SKM-1 (cell line): ENCODE measurements around the gene KLHL8.

Source experiments
- DNase-seq: peaks from one replicate; lab custom pipeline; 2025; ENCODE audit not compliant: unreplicated experiment; lab: John Stamatoyannopoulos, UW

Gene KLHL8

DNA sequence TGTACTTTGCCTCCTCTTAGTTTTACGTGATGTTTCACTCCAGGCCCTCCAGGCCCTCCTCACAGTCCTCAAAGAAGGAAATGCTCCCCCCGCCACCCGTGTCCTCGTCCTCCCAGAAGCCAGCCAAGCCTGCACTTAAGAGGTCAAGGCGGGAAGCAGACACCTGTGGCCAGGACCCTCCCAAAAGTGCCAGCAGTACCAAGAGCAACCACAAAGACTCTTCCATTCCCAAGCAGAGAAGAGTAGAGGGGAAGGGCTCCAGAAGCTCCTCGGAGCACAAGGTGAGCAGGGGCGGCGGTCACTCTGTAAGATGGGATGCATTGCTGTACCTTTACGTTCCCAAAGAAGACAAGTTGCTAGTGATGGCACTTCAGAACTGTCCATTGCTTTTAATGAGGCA is 94.4 kb downstream of the KLHL8 start:
- no peak for DNase-seq

DNA sequence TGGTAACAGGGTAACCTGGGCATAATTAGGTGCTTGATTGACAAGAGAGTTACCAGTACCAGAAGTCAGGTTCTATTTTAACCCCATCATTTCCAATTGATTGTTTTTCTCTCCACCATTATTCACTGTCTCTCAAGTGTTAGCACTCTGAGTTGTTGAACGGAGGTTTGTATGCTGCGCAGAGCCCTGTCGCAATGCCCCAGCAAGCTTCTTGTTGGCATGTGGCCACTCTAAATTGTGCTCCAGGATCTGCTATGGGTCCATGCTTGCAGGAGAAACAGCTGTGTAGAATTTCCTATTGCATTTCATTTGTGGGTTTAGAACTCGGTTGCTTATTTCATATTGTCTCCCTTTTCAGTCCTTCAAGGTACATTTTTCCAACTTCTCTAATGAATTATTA is 98.2 kb downstream of the KLHL8 start:
- no peak for DNase-seq

DNA sequence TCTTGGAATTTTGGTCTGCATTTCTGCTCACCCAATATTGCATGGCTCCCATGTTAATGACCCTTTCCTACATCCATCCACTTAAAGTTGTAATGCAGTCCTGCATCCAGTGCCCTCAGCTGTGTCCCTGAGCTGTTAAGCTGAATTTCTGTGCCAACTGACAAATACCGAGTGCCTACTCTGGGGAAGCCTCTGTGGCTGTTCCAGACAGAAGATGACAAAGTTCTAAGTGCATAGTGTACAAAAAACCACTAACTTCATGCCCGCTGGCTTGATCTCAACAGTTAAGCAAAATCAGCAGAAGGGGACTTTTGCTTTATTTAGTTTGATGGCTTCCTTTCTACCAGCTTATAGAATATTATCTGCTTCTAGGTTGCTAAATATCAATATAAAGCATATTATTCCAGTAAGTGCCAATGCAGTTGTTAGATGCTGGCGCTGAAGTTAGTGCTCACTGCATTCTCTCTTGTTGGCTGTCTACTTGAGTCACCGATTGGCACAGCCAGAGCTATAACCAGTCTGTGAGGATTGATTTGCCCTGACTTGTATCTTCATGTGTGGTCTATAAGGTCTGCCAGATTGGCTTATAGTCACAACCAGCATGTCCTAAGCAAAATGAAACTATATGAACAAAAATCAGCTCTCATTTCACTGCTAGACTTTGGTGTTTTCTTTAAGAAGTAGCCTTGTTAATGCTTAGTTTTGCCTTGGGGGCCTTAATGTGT is 98.9 kb downstream of the KLHL8 start:
- no peak for DNase-seq

DNA sequence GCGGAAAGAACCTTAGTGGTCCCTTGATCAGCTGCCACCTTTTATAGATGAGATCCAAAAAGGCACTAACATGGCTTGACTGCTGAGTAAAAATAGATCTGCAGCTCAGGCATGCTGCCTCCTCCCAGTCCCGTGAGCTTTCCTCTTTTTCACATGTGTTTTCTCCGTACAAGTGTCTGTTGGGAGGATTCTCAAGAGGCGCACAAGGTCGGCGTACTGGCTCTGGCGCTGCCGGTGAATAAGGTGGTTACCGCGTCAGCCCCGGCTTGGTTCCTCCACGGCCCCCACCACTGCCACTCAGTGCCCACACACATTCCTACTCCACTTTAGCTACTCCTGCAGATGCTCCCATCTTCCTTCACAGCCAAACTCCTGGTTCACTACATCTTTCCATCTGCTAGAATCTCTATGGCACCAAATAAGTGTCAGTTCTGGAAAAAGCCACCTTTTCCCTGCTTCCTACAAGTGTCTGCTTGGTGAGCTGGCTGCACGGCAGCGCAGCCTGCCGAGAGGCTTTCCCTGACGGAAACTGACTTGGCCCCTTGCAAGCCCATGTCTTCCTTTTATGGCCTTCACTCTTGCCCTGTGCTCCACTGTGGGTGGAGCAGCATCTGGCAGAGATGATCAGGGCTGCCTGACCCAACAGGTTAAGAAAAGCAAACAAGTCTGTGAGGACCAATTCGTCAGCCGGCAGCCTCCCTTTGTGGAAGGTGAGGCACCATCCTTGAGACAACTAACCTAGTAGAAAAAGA is 99.8 kb downstream of the KLHL8 start:
- DNase-seq: no peak

DNA sequence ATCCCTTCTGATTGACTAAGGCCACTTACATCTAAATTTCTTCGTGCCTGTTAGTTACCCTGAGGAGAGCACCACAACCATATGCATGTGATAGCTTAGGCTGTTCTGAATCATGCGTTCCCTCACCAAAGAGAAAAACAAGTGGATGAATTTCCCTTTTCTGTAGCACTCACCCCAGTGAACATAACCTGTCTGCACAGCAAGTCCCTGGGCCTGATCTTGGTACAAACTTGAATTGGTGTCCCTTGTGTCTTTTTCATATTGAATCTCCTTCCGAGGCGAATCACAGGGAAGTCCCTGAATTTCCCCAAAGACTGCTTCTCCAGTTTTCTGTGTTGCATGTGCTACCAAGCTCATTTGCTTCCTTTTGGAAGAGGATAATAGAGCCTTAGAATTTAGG is 100.4 kb downstream of the KLHL8 start:
- no peak for DNase-seq

DNA sequence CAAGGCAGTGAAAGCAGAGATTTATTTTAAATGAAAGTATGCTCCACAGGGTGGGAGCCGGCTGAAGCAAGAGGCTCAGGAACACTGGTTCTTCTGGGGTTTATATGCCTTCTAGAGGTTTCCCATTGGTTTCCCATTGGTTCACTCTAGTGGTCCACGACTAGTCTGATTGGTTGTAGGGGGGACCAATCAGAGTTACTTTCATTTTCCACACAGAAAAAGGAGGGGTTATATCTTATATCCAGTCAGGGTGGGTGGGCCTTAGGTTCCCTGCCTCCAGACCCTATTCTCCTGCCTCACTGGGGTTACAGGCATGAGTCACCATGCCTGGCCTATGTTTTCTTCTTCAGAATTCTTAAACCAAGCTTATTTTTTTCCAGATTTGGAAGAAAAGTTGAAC is 101.6 kb downstream of the KLHL8 start:
- no peak for DNase-seq

DNA sequence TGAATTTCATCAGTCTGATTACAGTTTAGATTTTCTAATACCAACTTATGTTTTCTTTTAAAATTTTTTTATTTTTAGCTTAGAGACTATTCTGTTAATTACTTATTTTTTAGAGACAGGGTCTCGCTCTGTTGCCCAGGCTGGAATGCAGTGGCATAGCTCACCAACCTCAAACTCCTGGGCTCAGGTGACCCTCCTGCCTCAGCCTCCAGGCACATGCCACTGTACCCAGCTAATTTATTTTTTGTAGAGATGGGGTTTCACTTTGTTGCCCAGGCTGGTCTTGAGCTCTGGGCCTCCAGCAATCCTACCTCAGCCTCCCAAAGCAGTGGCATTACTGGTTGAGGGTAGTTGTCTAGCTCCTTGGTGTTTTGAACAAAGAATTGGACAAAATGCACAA is 102.0 kb downstream of the KLHL8 start:
- DNase-seq: no peak

DNA sequence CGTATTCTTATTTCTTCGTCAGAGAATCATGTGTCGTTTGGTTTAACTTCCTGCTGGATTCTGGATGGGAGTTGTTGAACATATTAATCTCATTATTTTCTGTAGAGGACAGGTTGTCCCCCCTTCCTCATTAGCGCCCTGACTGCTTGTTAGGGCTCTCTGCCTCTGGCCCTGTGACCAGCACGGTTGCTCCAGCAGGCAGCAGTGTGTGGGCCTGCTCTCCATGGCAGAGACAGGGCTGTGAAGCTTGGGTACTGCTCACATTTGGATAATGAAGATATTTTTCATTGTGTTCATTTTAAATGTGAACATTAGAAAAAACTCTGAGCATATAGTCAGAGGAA is 102.7 kb downstream of the KLHL8 start:
- DNase-seq: no peak

DNA sequence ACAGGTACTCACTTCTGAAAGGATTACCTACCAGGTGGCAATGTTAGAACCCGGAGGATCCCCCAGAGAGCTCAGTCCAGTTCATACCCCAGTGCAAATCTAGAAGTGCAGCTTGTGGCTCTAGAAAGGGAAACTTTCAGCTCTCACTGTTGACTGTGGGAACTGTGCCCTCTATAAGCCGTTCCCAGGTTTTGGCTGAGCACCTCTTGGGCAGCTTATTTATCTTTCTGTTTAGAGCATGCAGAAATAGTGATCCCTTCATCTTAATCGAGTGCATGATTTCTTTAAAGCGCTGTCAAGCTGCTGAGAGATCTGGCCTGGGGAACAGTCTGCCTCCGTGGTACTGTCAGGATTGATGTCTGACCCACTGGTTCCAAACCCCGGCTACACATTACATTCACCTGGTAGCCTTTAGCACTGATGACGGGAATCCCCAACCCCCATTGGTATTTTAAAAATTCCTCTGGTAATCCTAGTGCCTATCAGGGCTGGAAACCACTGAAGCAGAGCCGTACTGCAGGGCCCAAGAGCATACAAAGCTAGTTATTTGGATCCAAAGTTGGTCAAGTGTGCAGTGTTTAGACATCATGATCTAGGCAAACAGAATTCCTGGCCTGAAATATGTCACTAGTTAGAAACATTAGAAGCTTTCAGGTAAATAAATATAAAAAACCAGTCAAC is 103.2 kb downstream of the KLHL8 start:
- DNase-seq: no peak

DNA sequence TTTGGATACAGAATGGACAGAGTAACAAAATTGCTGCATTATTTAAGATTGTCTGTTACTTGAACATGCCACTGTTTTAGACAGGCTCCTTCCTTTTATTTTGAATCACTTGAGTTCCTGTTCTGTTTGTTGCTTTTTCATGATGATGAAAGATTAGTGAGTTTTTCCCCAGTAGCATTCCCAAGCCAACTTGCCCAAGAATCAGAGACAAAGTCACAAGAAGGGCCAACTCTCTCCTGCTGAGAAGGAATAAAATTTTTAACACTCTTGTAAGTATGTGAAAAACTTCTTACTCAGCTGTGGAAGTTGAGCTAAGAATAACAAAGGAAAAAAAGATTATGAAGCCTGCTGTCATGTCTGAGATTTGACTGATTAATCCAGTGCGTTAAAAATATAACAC is 104.2 kb downstream of the KLHL8 start:
- DNase-seq: no peak

DNA sequence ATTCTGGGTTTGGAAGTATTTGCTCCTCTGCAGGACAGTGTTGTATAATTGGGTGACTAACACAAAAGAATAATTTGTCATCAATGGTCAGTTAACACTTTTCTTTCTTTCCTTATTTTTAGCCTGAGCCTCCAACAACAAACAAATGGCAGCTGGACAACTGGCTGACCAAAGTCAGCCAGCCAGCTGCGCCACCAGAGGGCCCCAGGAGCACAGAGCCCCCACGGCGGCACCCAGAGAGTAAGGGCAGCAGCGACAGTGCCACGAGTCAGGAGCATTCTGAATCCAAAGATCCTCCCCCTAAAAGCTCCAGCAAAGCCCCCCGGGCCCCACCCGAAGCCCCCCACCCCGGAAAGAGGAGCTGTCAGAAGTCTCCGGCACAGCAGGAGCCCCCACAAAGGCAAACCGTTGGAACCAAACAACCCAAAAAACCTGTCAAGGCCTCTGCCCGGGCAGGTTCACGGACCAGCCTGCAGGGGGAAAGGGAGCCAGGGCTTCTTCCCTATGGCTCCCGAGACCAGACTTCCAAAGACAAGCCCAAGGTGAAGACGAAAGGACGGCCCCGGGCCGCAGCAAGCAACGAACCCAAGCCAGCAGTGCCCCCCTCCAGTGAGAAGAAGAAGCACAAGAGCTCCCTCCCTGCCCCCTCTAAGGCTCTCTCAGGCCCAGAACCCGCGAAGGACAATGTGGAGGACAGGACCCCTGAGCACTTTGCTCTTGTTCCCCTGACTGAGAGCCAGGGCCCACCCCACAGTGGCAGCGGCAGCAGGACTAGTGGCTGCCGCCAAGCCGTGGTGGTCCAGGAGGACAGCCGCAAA is 106.0 kb downstream of the KLHL8 start:
- DNase-seq: no peak

DNA sequence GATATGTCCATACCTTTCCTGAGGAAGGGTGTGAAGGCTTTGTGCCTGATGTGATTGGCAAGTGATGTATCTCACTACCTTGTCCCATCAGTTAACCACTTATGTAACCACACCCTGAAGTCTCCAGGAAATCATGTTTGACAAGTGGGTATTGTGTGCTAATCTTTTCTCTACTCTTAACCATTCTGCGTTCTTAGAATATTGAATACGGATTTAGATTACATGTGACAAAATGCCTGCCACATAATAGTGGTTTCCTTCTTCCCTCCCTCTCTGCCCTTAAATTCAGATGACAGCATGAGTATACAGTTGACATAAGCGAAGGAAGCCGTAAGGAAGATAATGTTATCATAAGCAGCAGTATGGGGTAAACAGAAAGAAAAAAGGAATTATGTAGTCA is 108.4 kb downstream of the KLHL8 start:
- DNase-seq: no peak
